ENCODE measurements around the gene RHOT2.

The RHOT2 gene

GRCh38 chr16:632486-633335, 35.2 kb upstream of the RHOT2 start:
- DNase-seq, result no peak

GRCh38 chr16:633336-634050, 34.4 kb upstream of the RHOT2 start:
- DNase-seq, result no peak

- no peak for DNase-seq
These were observed 33.8 kb upstream of the RHOT2 start for GRCh38 chr16:634051-634670.

- no peak for DNase-seq
These were observed 32.9 kb upstream of the RHOT2 start for GRCh38 chr16:634996-635395.

- DNase-seq, result no peak
These were observed 32.2 kb upstream of the RHOT2 start for GRCh38 chr16:635573-636205.

- DNase-seq, result peak; percentile 94 to 96
These were observed 31.5 kb upstream of the RHOT2 start, which contains the start of gene METTL26 for GRCh38 chr16:636206-637080. TSS of gene METTL26 (minus strand) at chr16:636305. CDS start at chr16:636290, 15 bp downstream.

GRCh38 chr16:637081-638018, 30.6 kb upstream of the RHOT2 start:
- peak; percentile 81 to 93 for DNase-seq

- no peak for DNase-seq
These were observed 29.8 kb upstream of the RHOT2 start for GRCh38 chr16:638034-638543.

GRCh38 chr16:638836-639235, 29.1 kb upstream of the RHOT2 start:
- no peak for DNase-seq

GRCh38 chr16:640614-641013, 27.3 kb upstream of the RHOT2 start:
- no peak for DNase-seq

GRCh38 chr16:641326-642188, 26.4 kb upstream of the RHOT2 start, which contains the start of gene MCRIP2:
TSS of gene MCRIP2 (plus strand) at chr16:641828. CDS start at chr16:641992, 164 bp downstream.
- DNase-seq, result peak; percentile 89 to 96

GRCh38 chr16:642189-643049, 25.5 kb upstream of the RHOT2 start:
- DNase-seq, result peak; percentile 94 to 96

- DNase-seq, result no peak
These were observed 24.9 kb upstream of the RHOT2 start for GRCh38 chr16:643050-643368.

- DNase-seq, result no peak
These were observed 23.4 kb upstream of the RHOT2 start for GRCh38 chr16:644556-644955.

- no peak for DNase-seq
These were observed 21.9 kb upstream of the RHOT2 start for GRCh38 chr16:645852-646678.

GRCh38 chr16:646679-647172, 21.2 kb upstream of the RHOT2 start:
- DNase-seq, result no peak

GRCh38 chr16:647173-647902, 20.6 kb upstream of the RHOT2 start:
- no peak for DNase-seq
